NCI-H146 treated with DMSO at 0.1 percent for 48 hours (cell line): ENCODE measurements around the gene LRWD1.

Experiments used
- DNase-seq: peaks from one replicate; lab custom pipeline; 2025; ENCODE audit not compliant: unreplicated experiment; lab: John Stamatoyannopoulos, UW

LRWD1 gene

DNA sequence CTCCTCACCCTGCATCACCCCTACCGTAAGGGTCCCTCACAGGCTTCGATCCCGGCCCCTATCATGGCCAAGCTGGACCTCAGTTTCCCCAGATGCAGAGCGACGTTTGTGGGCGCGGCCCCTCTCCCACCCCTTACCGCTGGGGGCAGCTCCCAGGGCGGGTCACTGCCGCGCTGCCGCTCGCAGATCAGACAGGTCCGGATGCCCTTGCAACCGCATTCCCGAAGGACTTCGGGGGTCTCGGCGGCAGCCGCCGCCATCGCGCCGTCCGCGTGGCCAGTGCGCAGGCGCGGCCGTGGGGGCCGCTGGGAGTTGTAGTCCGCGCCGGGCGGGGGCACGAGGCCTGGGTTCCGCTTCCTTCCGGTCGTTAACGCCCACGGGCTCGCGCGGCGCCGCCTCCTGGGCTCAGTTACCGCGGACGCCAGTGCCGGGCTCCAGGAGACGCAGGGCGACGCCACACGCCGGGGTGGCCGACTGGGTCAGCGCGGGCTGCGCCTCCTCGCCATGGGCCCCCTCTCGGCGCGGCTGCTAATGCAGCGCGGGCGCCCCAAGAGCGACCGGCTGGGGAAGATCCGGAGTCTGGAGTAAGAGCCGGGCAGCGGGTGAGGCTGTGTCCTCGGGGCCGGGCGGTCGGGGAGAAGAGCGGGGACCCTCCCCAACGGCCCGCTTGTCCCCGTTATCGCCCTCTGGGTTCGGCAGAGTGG lies at the start of gene LRWD1, which contains the start of gene ALKBH4:
TSS of gene LRWD1 (plus strand) at position 408 of the 704 bp plus-strand sequence. CDS start at position 505, 97 bp downstream.
TSS of gene ALKBH4 (minus strand) at position 287 of the 704 bp plus-strand sequence. CDS start at position 260, 27 bp downstream.
- DNase-seq, result peak; percentile 73

DNA sequence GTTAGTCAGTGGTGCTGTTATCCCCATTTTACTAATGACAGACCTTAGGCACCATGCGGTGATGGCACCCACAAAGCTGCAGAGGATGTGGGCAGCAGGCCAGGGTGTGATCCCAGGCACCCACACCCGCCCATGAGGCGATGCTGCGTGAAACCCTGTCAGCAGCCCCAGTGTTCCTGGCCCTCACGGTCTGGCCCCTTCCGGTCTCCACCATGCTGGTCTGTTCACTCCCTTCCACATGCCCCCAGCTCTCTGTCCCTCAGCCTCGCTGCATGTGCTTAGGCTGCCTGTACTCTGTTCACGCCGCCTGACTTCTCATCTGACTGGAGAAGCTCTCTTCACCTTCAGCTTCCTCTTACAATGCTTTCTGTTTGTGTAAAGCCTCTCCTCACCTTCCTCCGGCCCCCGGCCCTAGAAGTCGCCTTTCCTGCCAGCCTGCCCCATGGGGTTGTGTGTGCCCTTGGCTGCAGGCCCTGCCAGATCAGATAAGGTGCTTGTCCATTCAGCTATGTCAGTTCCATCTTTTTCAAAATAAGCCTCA lies 49.0 kb upstream of the LRWD1 start:
- no peak for DNase-seq

DNA sequence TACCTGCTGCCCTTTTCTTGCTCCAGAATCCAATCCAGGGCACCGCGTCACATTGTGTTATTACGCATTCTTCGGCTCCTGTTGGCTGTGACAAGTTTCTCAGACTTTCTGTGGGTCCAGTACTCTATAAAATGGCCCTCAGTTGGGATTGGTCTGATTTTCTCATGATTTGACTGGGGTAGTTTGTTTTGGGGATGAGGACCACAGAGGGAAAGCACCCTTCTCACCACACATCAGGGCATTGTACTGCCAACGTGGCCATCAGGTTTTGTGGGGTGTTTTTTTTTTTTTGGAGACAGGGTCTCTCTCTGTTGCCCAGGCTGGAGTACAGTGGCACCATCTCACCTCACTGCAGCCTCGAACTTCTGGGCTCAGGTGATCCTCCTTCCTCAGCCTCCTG lies 48.4 kb upstream of the LRWD1 start:
- DNase-seq, result no peak

GRCh38 chr7:102417105-102417504 lies 47.7 kb upstream of the LRWD1 start:
- no peak for DNase-seq

- DNase-seq, result no peak
These were observed 46.2 kb upstream of the LRWD1 start for GRCh38 chr7:102418592-102418991.

DNA sequence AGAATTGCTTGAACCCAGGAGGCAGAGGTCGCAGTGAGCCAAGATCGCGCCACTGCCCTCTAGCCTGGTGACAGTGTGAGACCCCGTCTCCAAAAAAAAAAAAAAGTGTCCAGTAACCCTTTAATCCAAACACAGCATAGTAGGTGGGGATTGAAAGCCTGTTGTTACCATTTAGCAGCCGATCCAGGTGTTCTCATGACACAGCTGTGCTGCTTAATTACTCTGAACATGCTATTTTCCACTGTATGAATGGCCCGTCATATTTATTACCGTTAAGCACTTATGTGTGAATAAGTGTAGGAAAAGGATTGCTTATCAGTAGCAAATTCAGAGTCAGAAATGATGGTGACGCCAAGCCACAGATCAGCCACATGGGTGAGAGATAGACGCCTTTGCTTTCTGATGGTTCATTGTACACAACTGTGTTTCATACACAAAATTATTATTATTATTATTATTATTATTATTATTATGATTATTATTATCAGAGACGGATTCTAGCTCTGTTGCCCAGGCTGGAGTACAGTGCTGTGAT lies 43.0 kb upstream of the LRWD1 start:
- no peak for DNase-seq

- DNase-seq, result no peak
These were observed 40.6 kb upstream of the LRWD1 start for GRCh38 chr7:102424129-102424551.

DNA sequence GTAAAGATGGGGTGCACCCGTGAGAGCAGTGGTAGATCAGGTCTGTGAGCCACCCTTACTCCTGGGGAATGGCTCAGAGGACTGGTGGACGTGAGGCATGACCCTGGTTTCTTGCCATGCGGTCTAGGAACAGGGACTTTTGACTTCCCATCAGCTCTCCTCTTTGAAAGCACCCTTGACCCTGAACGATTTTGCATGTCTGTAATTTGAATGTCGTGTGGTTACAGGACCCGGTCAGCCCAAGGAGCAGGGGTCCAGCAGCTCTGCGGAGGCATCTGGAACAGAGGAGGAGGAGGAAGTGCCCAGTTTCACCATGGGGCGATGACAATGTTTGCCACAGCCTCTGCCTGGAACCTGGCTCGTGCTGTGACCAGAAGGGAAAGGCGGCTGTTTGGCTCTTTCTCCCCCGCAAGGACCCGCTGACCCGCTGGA lies 40.0 kb upstream of the LRWD1 start:
- DNase-seq, result no peak

DNA sequence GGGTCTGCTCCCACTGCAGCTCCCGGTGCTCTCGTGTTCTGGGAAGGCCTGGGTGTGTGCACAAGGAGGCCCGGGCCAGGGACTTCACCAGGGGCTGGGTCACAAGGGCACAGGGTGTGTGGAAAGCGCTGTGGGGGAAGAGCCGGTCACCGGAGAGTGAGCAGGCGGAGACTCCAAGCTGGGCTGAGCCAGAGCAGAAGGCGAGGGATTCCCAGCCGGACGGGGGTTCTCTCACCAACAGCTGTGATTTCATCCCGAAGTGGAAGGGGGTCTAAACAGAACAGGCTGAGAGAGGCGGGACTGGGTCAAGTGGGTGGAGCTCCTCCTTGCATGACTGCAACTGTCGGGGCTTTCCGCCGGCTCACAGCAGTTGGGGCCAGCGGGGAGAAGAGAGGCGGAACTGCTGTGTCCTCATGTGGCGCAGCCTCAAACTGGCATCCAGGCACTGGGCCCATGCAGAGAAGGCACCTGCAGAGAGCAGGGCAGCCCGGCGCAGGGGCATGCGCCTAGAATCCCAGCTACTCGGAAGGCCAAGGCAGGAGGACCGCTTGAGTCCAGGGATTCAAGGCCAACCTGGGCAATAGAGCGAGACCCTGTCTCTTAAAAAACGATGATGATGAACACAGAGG lies 39.0 kb upstream of the LRWD1 start:
- DNase-seq, result no peak

- DNase-seq, result no peak
These were observed 38.3 kb upstream of the LRWD1 start for GRCh38 chr7:102426268-102427018.

- DNase-seq, result no peak
These were observed 37.8 kb upstream of the LRWD1 start for GRCh38 chr7:102427019-102427405.

- DNase-seq, result no peak
These were observed 35.5 kb upstream of the LRWD1 start for GRCh38 chr7:102429141-102429899.

- no peak for DNase-seq
These were observed 33.0 kb upstream of the LRWD1 start for GRCh38 chr7:102431617-102432298.

GRCh38 chr7:102432442-102433218 lies 32.2 kb upstream of the LRWD1 start:
- peak; percentile 27 for DNase-seq

DNA sequence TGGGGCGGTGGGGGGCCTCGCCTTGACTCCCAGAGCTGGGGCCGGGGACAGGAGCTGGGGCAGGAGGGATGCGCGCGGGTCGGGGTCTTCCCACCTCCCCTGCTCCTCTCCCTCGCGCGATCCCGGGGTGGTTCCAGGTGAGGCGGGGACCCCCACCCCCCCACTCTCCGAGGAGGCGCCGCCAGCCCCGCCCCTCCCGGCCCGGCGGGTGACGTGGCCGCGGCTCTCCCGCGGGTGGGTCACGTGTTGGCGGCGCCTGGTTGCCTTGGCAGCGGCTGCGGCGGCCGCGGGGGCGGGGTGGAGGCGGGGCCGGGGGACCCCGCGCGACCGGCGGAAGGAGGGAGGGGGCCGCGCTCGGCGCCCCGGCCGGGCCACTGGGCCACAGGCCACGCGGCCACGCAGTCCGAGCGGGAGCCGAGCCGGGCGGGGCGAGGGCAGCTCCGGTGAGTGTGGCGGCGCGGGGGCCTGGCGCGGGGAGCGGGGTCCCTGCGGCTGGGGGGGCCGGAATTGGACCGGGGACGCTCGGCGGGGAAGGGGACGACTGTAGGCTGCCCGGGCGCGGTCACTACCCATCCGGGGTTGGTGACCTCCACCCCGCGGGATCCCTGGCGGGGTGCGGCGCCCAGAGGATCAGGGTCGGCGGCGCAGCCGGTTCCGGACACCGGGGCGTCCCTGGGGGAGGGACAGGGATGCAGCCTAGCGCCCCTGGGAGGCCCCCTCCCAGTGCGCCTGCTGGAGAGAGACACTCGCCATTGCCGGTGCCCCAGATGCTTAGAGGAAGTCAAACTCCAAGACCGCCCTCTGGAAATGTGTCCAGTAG lies 31.4 kb upstream of the LRWD1 start, which contains the start of gene ORAI2:
TSS of gene ORAI2 (plus strand) at position 357 of the 820 bp plus-strand sequence. CDS start 5,382 bp downstream, outside the sequence.
- DNase-seq, result peak; percentile 38

- no peak for DNase-seq
These were observed 30.7 kb upstream of the LRWD1 start for GRCh38 chr7:102434039-102434486.

DNA sequence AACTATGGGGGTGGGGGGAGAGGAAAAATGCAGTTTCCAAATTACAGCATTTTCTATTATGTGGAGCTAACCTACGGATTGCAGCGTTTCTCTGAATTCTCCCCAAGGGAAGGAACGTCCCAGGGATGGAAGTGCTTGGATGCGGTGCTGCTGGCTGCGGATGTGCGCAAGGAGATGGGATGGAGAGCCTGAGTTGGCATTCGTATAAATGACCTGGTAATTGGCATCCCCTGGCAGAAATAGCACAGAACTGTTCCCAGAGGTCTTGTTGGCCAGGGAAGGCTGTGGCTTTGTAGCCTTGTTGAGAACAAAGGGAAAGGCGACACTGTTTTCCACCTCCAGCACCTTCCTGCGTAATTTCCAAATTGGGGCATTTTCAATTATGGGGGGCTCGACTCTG lies 28.7 kb upstream of the LRWD1 start:
- DNase-seq, result no peak
